Measurements from ENCODE around the gene LDHD. TPM values are rescaled to one million over a fixed set of nuclear protein-coding genes. Genes with fewer than 3 reads are reported as not detected.

LDHD gene
- 0.29 to 0.98 TPM (median 0.82 TPM) in 5 replicates for total RNA-seq (2022; extraction: Qiagen RNA extraction)

DNA sequence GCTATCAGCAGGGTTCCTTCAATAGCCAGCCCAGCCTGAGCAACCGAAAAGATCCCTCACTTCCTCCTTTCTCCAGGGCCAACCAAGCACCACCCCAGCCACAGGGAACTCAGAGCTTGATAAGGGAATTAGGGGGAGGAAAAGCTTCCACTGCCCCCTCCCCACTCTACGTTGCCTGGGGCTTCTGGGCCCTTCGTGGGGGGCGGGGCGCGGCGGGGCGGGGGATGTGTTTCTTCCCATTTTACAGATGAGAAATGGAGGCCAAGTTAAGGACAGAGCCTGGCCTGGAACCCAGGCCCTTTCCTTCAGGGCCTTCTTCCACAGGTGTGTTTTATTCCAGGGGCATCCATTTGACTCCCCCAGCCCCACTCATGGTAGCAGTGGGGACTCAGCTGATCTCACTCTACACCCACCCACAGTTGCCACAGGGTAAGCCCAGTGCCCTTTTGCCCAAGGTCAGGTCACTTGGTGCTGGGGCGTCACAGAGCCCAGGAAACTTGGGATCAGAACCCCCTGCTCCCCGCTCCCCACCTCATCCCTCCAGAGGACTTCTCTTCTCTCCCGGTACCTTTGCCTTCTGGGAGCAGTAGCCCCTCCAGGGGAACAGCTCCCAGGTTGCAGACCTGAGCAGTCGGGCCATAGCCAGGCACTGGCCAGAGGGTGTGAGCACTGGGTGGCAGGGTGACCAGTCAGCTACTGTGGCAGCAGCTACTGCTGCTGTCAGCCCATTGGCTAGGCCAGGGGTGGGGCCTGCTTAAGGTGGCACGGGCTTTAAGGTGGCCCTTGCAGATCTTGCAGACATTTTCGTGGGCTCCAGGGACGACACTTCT, at the start of gene LDHD:
TSS of gene LDHD (minus strand) at position 700 of the 830 bp plus-strand sequence. CDS start at position 640, 60 bp downstream.

DNA sequence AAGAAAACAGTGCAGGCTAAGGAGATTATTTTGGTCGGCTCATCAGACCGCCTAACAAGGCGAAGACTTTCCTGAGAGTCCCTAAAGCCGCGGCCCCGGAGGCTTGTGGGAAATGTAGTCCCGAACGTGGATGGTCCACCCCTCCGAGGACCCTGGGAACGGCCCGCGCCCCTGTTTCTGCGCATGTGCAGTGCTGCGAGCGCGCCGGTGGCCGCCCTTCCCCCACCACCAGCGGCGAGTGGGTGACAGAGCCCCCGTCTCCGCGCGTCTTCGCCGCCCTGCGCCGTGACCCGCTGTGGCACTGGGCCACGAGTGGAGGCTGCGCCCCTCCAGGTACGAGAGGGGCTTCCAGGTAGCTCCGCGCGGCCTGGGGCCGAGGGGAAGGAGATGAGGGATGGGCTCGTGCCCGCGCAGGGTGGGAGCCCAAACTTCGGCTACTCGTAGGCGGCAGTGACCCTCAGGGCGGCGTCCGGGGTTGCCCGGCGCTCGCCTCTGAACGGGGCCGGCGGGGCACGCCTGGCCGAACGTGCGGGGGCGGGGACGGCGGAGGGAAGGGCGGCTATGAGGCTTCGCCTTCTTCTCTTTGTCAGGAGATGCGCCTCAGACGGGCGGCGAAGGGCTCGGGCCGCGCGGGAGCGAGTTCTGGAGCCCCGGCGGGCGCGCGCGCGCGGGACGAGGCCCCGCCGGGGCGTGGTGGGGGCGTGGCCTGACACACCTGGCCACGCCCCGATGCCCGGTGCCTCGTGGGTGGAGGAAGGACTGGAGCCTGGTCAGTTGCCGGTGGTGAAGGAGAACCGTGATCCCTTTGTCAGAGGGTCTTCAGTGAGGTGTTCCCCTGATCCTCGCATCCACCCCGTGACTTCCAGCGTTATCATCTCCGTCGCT, 32.0 kb upstream of the LDHD start, which contains the start of gene ZFP1:
TSS of gene ZFP1 (plus strand) at position 214 of the 885 bp plus-strand sequence. CDS start 4,428 bp downstream, outside the sequence.

Other genes starting within 250 kb of the LDHD start
- gene WDR59, start 131.7 kb downstream of the LDHD start, total RNA-seq (2022; extraction: Qiagen RNA extraction) = 22.9 to 29.2 TPM (median 27.1 TPM) in 5 replicates
- 13.5 to 23.5 TPM (median 22.6 TPM) in 5 replicates for gene ZNRF1, start 117.8 kb downstream of the LDHD start, total RNA-seq (2022; extraction: Qiagen RNA extraction)
- gene ZFP1, start 31.7 kb upstream of the LDHD start, total RNA-seq (2022; extraction: Qiagen RNA extraction) = 8.2 to 13.2 TPM (median 10.2 TPM) in 5 replicates
- 0.16 TPM in 1 of 5 replicates, not detected in the others for gene CTRB2, start 90.4 kb upstream of the LDHD start, total RNA-seq (2022; extraction: Qiagen RNA extraction)
- not detected in 5 replicates for gene CTRB1, start 102.2 kb upstream of the LDHD start, total RNA-seq (2022; extraction: Qiagen RNA extraction)
- gene BCAR1, start 134.8 kb upstream of the LDHD start, total RNA-seq (2022; extraction: Qiagen RNA extraction) = 88.5 to 127 TPM (median 123 TPM) in 5 replicates